HG03025 (cell line): ENCODE data around the gene RASSF8.

Source experiments
- ATAC-seq: cut with Tn5 transposase; IDR thresholded peaks from one replicate; pipeline ENCODE4 v1.9.1; 2021; ENCODE audit warnings: mild to moderate bottlenecking, moderate library complexity; ENCODE audit not compliant: unreplicated experiment, low FRiP score

The RASSF8 gene

GRCh38 chr12:25992026-25992782 lies 33.7 kb downstream of the RASSF8 start:
- no peak for ATAC-seq

GRCh38 chr12:25993901-25994651 lies 35.6 kb downstream of the RASSF8 start:
- ATAC-seq = no peak

GRCh38 chr12:25994901-25995625 lies 36.6 kb downstream of the RASSF8 start:
- ATAC-seq = no peak

- ATAC-seq = no peak
These were observed 37.4 kb downstream of the RASSF8 start for GRCh38 chr12:25995906-25996305.

- no peak for ATAC-seq
These were observed 38.2 kb downstream of the RASSF8 start for GRCh38 chr12:25996677-25997076.

- no peak for ATAC-seq
These were observed 38.9 kb downstream of the RASSF8 start for GRCh38 chr12:25997201-25997963.

- ATAC-seq = no peak
These were observed 42.4 kb downstream of the RASSF8 start for GRCh38 chr12:26000898-26001297.

- ATAC-seq = no peak
These were observed 43.0 kb downstream of the RASSF8 start for GRCh38 chr12:26001530-26001929.

- ATAC-seq = no peak
These were observed 44.6 kb downstream of the RASSF8 start for GRCh38 chr12:26003065-26003464.

- ATAC-seq = no peak
These were observed 49.1 kb downstream of the RASSF8 start for GRCh38 chr12:26007566-26007965.

- ATAC-seq = no peak
These were observed 51.1 kb downstream of the RASSF8 start for GRCh38 chr12:26009593-26009992.

- ATAC-seq = no peak
These were observed 51.9 kb downstream of the RASSF8 start for GRCh38 chr12:26010293-26010821.

- no peak for ATAC-seq
These were observed 52.6 kb downstream of the RASSF8 start for GRCh38 chr12:26011099-26011498.

GRCh38 chr12:26014085-26014484 lies 55.6 kb downstream of the RASSF8 start:
- no peak for ATAC-seq

GRCh38 chr12:26016516-26016915 lies 58.0 kb downstream of the RASSF8 start:
- ATAC-seq = no peak

- ATAC-seq = no peak
These were observed 59.2 kb downstream of the RASSF8 start for GRCh38 chr12:26017484-26018211.

- ATAC-seq = no peak
These were observed 60.4 kb downstream of the RASSF8 start for GRCh38 chr12:26018926-26019325.

GRCh38 chr12:26021534-26021933 lies 63.1 kb downstream of the RASSF8 start:
- no peak for ATAC-seq

- ATAC-seq = no peak
These were observed 63.6 kb downstream of the RASSF8 start for GRCh38 chr12:26022043-26022442.

GRCh38 chr12:26026713-26027112 lies 68.2 kb downstream of the RASSF8 start:
- no peak for ATAC-seq
